Stimulated activated naive CD4-positive, alpha-beta T cell treated with Interleukin-2 at 50 U/mL for 16 hours (primary cell): ENCODE data around the gene CHAT.

Source experiments
- DNase-seq: peaks from one replicate; lab custom pipeline; 2025; lab: John Stamatoyannopoulos, UW

The CHAT gene

GRCh38 chr10:49631975-49632374 lies 18.1 kb downstream of the CHAT start:
- DNase-seq: no peak

GRCh38 chr10:49632406-49633317 lies 18.8 kb downstream of the CHAT start:
- DNase-seq: no peak

GRCh38 chr10:49633327-49634068 lies 19.7 kb downstream of the CHAT start:
- no peak for DNase-seq

- DNase-seq: no peak
Observed at GRCh38 chr10:49634069-49634660, 20.3 kb downstream of the CHAT start.

GRCh38 chr10:49642311-49642710 lies 28.5 kb downstream of the CHAT start:
- DNase-seq: no peak

- no peak for DNase-seq
Observed at GRCh38 chr10:49643241-49644034, 29.6 kb downstream of the CHAT start.

- no peak for DNase-seq
Observed at GRCh38 chr10:49644035-49644646, 30.3 kb downstream of the CHAT start.

GRCh38 chr10:49645417-49645816 lies 31.6 kb downstream of the CHAT start:
- DNase-seq: no peak

- DNase-seq: no peak
Observed at GRCh38 chr10:49645871-49646870, 32.3 kb downstream of the CHAT start.

GRCh38 chr10:49647554-49647953 lies 33.7 kb downstream of the CHAT start:
- DNase-seq: no peak

GRCh38 chr10:49647985-49648795 lies 34.4 kb downstream of the CHAT start:
- no peak for DNase-seq

- no peak for DNase-seq
Observed at GRCh38 chr10:49649294-49649693, 35.5 kb downstream of the CHAT start.

- no peak for DNase-seq
Observed at GRCh38 chr10:49649936-49650723, 36.3 kb downstream of the CHAT start.

- DNase-seq: no peak
Observed at GRCh38 chr10:49650724-49651034, 36.8 kb downstream of the CHAT start.

- no peak for DNase-seq
Observed at GRCh38 chr10:49651039-49651835, 37.4 kb downstream of the CHAT start.

GRCh38 chr10:49651917-49652316 lies 38.1 kb downstream of the CHAT start:
- no peak for DNase-seq

GRCh38 chr10:49652421-49653272 lies 38.8 kb downstream of the CHAT start:
- DNase-seq: no peak
